Middle frontal gyrus (tissue), 1 donor: ENCODE measurements around the gene MAJIN.
"Not testable (repeated sequence)": the region's sequence is repeated elsewhere in the genome, so short reads cannot be mapped to it uniquely, and the experiment has no call there.

Source experiments
- DNase-seq: peaks from one replicate; pipeline ENCODE4 v3.0.0-alpha.2; 2015; ENCODE audit warnings: low spot score; ENCODE audit errors: extremely low spot score

Gene MAJIN

DNA sequence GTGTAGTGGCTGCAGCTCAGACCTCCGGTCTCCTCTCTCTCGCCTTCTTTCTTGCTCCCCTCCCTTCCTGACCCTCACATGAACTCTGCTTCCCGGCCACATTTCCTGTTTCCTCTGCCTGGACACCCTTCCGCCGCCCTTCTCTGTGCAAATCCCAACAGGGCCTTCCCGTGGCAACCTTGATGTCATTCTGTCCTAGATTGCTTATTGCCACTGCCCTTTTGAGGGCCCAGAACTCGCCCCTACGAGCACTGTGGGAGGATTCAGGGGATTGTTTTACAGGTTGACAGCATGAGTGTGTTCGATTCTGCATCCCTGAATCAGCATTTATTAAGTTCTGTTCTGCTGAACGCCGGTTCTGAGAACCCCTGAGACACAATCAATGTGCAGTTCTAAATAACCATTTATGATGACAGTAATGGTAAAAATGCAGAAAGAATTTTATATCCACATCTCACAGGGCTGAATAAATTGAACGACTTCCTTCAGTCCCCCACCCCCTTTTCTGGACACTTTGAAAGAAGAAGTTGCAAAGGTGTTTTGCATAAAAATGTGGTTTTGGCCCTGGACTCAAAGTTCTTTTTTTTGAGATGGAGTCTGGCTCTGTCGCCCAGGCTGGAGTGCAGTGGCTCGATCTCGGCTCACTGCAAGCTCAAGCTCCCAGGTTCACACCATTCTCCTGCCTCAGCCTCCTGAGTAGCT, 18.5 kb upstream of the MAJIN start:
- no peak for DNase-seq

DNA sequence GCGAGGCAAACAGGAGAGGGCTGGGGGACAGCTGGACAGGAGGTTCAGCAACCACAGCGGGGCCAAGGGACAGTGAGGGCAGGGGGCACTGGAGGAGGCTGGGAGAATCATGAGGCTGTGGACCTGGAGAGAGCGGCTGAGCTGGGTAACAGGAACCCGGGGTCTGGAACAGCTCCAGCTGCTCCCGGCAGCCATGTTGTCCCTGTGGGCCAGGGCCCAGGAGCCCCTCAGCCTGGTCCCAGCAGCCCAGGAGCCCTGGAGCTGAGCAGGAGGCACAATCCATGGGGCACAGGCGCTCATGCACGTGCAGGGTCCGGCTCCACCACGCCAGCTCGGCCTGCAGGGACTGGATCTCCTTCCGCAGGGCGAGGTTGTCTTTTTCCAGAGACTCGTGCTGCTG, 17.5 kb upstream of the MAJIN start:
- no peak for DNase-seq

DNA sequence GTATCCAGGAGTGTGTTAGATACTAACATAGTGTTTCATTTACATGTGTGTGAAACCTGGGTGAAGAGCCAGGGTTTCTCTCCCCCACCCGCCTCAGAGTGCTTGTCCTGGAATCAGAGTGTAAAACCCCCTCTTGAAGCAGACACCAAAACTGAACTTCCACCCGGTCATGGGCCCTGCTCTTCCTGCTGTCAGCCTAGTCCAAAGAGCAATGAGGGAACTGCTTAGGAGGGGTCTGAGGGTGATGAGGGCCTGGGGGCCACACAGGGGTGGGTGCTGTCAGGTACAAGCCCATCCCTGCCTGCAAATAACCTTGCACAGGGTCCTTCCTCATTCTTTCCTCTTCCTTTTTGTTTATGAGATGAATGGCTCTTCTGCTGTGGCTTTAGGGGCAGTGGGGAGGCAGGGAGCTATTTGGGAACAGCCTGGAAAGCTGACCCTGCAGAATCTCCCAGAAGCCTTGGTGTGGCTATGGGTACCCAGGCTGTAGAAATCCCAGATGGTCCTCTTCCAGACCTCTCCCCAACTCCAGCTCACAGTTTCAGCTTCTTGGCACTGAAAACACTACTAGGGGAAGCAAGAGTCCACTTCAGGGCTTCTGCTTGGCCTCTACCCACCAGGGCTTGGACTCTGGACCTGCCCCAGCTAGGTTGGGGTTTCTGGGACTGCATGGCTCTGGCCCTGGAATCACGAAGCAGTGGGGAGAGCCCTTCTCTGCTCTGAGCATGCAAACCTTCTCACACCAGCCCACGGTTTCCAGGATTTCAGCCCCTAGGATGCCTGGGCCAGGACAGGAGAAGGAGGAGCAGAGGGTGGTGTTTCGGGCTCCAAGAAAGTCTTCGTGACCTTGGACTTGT, 16.3 kb upstream of the MAJIN start:
- DNase-seq = no peak

GRCh38 chr11:64983339-64983738, 11.4 kb upstream of the MAJIN start:
- DNase-seq = not testable (repeated sequence)

DNA sequence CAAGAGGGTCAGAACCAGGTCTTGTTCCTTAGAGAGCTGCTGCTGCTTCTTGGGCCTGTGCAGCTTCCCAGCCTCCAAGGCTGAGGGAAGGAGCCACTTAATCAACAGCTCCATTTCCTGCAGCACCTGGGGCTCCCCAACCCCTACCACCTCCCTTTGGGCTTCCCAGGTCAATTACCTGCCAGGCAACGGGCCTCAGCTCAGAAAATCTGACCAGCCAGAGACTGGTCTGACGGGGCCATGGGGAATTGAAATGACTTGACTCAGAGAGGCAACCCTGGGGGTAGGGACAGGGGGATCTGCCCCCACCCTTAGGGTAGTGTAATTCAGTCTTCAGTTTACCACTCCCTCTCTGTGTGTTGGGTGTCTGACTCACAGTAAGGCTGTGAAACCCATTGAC, 4.7 kb upstream of the MAJIN start:
- no peak for DNase-seq

- DNase-seq = no peak
Observed at GRCh38 chr11:64974124-64974523, 2.2 kb upstream of the MAJIN start.

GRCh38 chr11:64970731-64971151, 1.2 kb downstream of the MAJIN start:
- DNase-seq = no peak

- no peak for DNase-seq
Observed at GRCh38 chr11:64969209-64969608, 2.7 kb downstream of the MAJIN start.

DNA sequence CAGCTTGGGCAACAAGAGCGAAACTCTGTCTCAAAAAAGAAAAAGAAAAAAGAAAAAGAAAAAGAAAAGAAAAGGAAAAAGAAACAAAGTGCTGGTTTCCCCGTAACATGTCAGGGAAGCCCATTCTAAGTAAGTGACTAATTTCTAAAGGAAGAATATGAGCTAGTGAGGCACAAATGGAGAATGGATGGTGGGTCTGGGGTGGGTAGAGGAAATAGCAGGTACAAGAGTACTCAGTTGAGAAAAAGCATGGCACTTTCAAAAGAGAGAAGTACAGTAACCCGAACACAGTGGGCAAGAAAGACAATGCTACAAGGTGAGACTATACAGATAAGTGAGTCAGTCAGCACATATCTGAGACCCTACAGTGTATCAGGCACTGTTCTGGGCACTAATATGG, 4.5 kb downstream of the MAJIN start:
- no peak for DNase-seq

DNA sequence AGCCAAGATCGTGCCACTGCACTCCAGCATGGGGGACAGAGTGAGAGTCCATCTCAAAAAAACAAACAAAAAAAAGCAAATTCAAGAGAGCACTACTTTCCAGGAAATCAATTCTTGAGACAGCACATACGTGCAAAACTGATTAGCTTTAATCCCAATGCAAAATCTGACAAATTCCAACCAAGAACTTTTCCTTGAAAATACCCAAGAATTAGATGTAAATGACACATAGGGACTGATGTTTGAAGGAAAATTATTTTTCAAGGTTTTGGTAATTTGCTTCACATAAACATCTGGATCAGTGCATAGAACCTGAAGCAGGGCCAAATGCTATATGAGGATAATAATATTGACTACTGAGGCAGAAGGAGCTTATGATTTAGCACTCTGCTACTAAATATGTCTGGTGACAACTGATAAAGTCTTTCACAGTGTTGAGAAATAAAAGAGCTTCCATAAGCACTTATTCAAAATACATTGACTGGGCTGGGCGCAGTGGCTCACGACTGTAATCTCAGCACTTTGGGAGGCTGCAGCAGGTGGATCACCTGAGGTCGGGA, 8.8 kb downstream of the MAJIN start:
- DNase-seq = no peak

GRCh38 chr11:64960719-64961118, 11.2 kb downstream of the MAJIN start:
- no peak for DNase-seq

DNA sequence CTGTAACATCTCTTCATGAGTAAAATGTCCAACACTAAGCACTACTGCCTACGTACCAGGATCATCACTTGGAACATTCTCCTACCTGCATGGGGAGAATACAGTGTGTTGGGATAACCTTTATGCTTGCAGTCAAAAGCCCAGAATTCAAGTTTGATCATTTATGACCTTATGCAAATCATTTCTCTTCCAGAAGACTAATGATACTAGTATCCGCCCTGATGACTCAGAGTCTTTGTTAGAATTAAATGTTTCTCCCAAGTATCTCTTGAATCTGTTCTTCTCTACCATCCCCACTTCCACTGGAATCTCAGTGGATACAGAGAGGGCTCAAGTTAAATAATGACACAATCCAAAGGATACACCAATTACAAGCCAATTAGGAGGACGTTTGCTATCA, 12.4 kb downstream of the MAJIN start:
- no peak for DNase-seq

DNA sequence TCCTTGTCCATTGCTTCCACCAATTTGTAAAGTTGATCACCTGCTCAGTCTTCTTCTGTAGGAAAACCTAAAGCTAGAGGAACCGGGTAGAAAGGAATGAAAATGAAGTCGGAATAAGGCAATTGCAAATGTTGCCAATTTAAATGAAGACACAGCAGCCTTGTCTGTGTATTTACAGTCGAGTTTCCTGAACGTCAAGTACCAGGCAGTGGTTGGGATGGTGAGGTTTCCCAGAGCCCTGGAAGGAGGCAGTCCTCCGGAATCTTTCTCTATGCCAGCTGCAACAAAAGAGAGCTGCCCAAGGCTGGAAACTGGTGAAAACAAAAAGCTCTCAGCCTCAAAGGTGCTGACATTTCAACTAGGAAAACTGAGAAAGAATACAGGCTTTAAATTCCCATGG, 17.7 kb downstream of the MAJIN start:
- no peak for DNase-seq

DNA sequence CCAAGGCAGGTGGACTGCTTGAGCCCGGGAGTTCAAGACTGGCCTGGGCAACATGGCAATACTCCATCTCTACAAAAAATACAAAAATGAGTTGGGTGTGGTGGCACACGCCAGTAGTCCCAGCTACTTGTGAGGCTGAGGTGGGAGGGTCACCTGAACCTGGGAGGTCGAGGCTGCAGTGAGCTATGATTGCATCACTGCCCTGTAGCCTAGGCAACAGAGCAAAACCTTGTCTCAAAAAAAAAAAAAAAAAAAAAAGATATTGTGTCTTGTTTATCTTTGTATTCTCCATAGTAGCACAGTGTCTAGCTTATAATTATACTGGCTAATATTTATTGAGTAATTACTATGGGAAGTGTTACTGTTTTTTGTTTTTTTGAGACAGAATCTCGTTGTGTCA, 20.4 kb downstream of the MAJIN start:
- no peak for DNase-seq

- no peak for DNase-seq
Observed at GRCh38 chr11:64947208-64947814, 24.6 kb downstream of the MAJIN start.

- no peak for DNase-seq
Observed at GRCh38 chr11:64936539-64936938, 35.4 kb downstream of the MAJIN start.

DNA sequence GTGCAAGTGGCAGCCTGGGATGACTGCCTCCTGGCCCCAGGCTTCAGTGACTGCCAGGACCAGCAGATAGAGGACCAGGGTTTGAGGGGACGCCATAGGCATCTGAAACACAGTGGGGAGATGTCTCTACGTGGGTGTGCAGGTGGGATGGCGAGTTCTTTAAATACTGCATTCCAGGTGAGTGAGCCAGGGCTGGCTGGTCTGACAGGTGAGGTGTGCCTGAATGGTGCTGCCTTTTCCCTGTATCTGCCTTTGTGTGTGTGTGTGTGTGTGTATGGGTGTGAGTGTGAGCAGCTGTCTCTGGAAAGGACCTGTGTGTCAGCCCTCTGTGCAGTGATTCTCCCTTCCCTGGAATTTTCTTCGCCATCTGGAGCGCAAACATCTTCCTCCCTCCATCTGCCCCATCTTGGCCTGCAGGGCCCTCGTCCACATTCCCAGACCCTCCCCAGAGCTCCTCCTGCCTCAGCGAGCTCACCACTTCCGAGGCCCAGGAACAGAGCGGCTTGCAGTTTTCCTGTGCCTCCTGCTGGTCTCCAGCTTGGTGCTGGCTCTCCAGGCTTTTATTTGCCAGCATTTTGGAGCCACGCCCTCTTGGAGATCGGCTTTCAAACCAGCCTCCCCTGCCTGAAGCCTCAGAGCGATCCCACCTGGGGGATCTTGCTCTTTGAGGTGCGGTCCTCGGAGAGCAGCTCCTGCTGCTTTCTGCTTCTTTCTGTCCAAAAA, 36.4 kb downstream of the MAJIN start, which contains the start of gene GPHA2:
Gene GPHA2 (minus strand): TSS at position 535 of the 723 bp plus-strand sequence. CDS start 433 bp downstream, at position 102.
- no peak for DNase-seq

- no peak for DNase-seq
Observed at GRCh38 chr11:64934682-64935358, 37.1 kb downstream of the MAJIN start.

GRCh38 chr11:64933935-64934681, 37.8 kb downstream of the MAJIN start:
- DNase-seq = no peak
